ENCODE measurements around the gene SNAPC1.

DNA sequence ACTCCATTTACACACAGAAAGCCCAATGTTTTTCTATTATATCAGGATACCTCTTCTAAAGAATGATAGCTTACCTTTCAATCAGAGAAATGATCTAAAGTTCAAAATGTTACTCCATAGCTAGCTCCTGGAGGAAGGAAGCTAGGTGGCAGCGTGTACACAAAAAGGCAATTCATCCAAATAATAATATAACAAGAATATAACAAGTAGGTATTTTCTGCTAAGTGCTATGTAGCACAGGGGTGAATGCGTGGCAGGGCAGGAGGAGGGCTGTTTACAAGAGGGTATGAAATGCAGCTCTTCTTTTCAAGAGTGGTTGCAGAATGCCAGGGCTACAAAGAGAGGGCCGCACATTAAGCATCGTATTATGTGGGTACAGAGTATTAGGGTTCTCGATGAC is 663 bp upstream of the SNAPC1 start:
- TF ChIP-seq, protein P1, sequence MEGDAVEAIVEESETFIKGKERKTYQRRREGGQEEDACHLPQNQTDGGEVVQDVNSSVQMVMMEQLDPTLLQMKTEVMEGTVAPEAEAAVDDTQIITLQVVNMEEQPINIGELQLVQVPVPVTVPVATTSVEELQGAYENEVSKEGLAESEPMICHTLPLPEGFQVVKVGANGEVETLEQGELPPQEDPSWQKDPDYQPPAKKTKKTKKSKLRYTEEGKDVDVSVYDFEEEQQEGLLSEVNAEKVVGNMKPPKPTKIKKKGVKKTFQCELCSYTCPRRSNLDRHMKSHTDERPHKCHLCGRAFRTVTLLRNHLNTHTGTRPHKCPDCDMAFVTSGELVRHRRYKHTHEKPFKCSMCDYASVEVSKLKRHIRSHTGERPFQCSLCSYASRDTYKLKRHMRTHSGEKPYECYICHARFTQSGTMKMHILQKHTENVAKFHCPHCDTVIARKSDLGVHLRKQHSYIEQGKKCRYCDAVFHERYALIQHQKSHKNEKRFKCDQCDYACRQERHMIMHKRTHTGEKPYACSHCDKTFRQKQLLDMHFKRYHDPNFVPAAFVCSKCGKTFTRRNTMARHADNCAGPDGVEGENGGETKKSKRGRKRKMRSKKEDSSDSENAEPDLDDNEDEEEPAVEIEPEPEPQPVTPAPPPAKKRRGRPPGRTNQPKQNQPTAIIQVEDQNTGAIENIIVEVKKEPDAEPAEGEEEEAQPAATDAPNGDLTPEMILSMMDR (IDR thresholded peaks at IDR 0.05) = no peak
- TF ChIP-seq POLR2A (IDR thresholded peaks at IDR 0.05) = no peak
